Uterus (tissue), 4 donors: ENCODE data around the gene CLDN22. TPM values are rescaled to one million over a fixed set of nuclear protein-coding genes. Genes with fewer than 3 reads are reported as not detected.

Source experiments
- DNase-seq, 2 donors: peaks; one replicate each; pipeline ENCODE4 v3.0.0-alpha.2; 2019 to 2020
- H3K27ac ChIP-seq, 2 donors: fragments of 200-600 bp; sonication (generic); 1 replicate in 1 of 2; 2 replicates in 1 of 2; pipeline ENCODE4 v1.5.1; 2016 to 2018
- H3K27me3 ChIP-seq, 2 donors: fragments of 200-600 bp; sonication (generic); one replicate each; pipeline ENCODE4 v1.5.1; 2018 to 2019; ENCODE audit warnings: control low read depth in 1 of 2
- H3K36me3 ChIP-seq, 2 donors: fragments of 200-600 bp; sonication (generic); one replicate each; pipeline ENCODE4 v1.5.1; 2019; ENCODE audit warnings: control low read depth in 1 of 2
- H3K4me1 ChIP-seq, 2 donors: fragments of 200-600 bp; sonication (generic); one replicate each; pipeline ENCODE4 v1.5.1; 2018 to 2019; ENCODE audit warnings: control low read depth in 1 of 2
- H3K4me3 ChIP-seq, 2 donors: fragments of 200-600 bp; sonication (generic); 1 replicate in 1 of 2; 2 replicates in 1 of 2; pipeline ENCODE4 v1.5.1; 2018 to 2019; ENCODE audit warnings: mild to moderate bottlenecking in 1 of 2
- H3K9me3 ChIP-seq, 2 donors: fragments of 200-600 bp; sonication (generic); one replicate each; pipeline ENCODE4 v1.5.1; 2019; ENCODE audit warnings: control low read depth in 1 of 2
- CTCF ChIP-seq, 4 experiments: fragments of 200-600 bp in 2 of 4; fragments of 450-650 bp in 2 of 4; sonication (generic) in 2 of 4; IDR thresholded peaks; one replicate each; pipeline ENCODE4 v1.5.1; 2016 to 2019; ENCODE audit warnings: antibody characterized with exemption in 4 of 4, mild to moderate bottlenecking in 2 of 4, moderate library complexity in 1 of 4
- POLR2A ChIP-seq, 2 donors: fragments of 450-650 bp; IDR thresholded peaks; one replicate each; pipeline ENCODE4 v1.6.1; 2016; ENCODE audit warnings: antibody characterized with exemption in 2 of 2, mild to moderate bottlenecking in 1 of 2, moderate library complexity in 1 of 2
- intact Hi-C: fragments of 100-400 bp; cut with DNase I; formaldehyde crosslinking; loops from one replicate; pipeline ENCODE4 v1.15.1; 2023; ENCODE audit warnings: low total_unique reads
- total RNA-seq, 4 donors: library from RNA; depleted of rRNA in 3 of 4; stranded (reverse); fragments of >200 nt in 3 of 4; gene quantifications; one replicate each; pipeline versions ENCODE4 v1.1.0 to v1.2.4, GENCODE V29; 2014 to 2023
- donor health status: DM: yes; HTN: yes; CAD: no.

CLDN22 gene
- total RNA-seq, 4 donors from 2014 or later, result 1.0 to 3.5 TPM; not detected in 2

- Histone ChIP-seq H3K4me1 (no peaks in the 10 kb centered on the region), H3K36me3 (no peaks in the 10 kb centered on the region), H3K9me3 (no peaks in the 10 kb centered on the region), H3K4me3 (no peak overlapping the region), H3K27ac (no peak overlapping the region), H3K27me3 (no peaks in the 10 kb centered on the region)
- intact Hi-C loops, result no loop called here
- TF ChIP-seq POLR2A (IDR thresholded peaks at IDR 0.05) (no peak), CTCF (IDR thresholded peaks at IDR 0.05) (no peak)
- no peak for DNase-seq
Observed at GRCh38 chr4:183304067-183304466, 16.0 kb downstream of the CLDN22 start.

- TF ChIP-seq POLR2A (IDR thresholded peaks at IDR 0.05) (no peak), CTCF (IDR thresholded peaks at IDR 0.05) (no peak)
Observed at GRCh38 chr4:183303301-183303700, 16.8 kb downstream of the CLDN22 start.

GRCh38 chr4:183300655-183301054 is 19.4 kb downstream of the CLDN22 start:
- Histone ChIP-seq H3K4me1 (no peaks in the 10 kb centered on the region), H3K36me3 (no peaks in the 10 kb centered on the region)
- intact Hi-C loops, result no loop called here

More at GRCh38 chr4:183303301-183303700, 16.8 kb downstream of the CLDN22 start:
- Histone ChIP-seq H3K27me3 (no peaks in the 10 kb centered on the region), H3K36me3 (no peaks in the 10 kb centered on the region), H3K27ac (no peak overlapping the region), H3K9me3 (no peaks in the 10 kb centered on the region), H3K4me1 (no peaks in the 10 kb centered on the region), H3K4me3 (no peak overlapping the region)
- DNase-seq, result no peak
- intact Hi-C loops, result no loop called here

GRCh38 chr4:183300070-183300469 is 20.0 kb downstream of the CLDN22 start:
- Histone ChIP-seq H3K36me3 (no peaks in the 10 kb centered on the region), H3K4me3 (no peak overlapping the region)

More at GRCh38 chr4:183300655-183301054, 19.4 kb downstream of the CLDN22 start:
- Histone ChIP-seq H3K27me3 (no peaks in the 10 kb centered on the region), H3K27ac (no peak overlapping the region), H3K4me3 (no peak overlapping the region), H3K9me3 (no peaks in the 10 kb centered on the region)
- DNase-seq, result no peak
- TF ChIP-seq CTCF (IDR thresholded peaks at IDR 0.05) (no peak), POLR2A (IDR thresholded peaks at IDR 0.05) (no peak)

GRCh38 chr4:183299464-183299863 is 20.6 kb downstream of the CLDN22 start:
- TF ChIP-seq POLR2A (IDR thresholded peaks at IDR 0.05) (no peak), CTCF (IDR thresholded peaks at IDR 0.05) (no peak)
- Histone ChIP-seq H3K27ac (no peak overlapping the region), H3K4me3 (no peak overlapping the region), H3K27me3 (no peaks in the 10 kb centered on the region), H3K4me1 (no peaks in the 10 kb centered on the region), H3K36me3 (no peaks in the 10 kb centered on the region), H3K9me3 (no peaks in the 10 kb centered on the region)
- DNase-seq, result no peak
- intact Hi-C loops, result no loop called here

More at GRCh38 chr4:183300070-183300469, 20.0 kb downstream of the CLDN22 start:
- TF ChIP-seq CTCF (IDR thresholded peaks at IDR 0.05) (no peak), POLR2A (IDR thresholded peaks at IDR 0.05) (no peak)
- Histone ChIP-seq H3K9me3 (no peaks in the 10 kb centered on the region), H3K27me3 (no peaks in the 10 kb centered on the region), H3K4me1 (no peaks in the 10 kb centered on the region), H3K27ac (no peak overlapping the region)
- no peak for DNase-seq
- intact Hi-C loops, result no loop called here
